Peyer's patch (tissue), 4 donors: Measurements from ENCODE around the gene RABEP1.

Experiments used
- CTCF ChIP-seq, 6 experiments: fragments of 450-650 bp in 4 of 6; fragments of 200-600 bp in 2 of 6; sonication (generic) in 1 of 6; IDR thresholded peaks; one replicate each; pipeline ENCODE4 v1.5.1; 2017 to 2019; ENCODE audit warnings: antibody characterized with exemption in 6 of 6, mild to moderate bottlenecking in 3 of 6, moderate library complexity in 1 of 6
- POLR2A ChIP-seq, 2 donors: fragments of 450-650 bp; IDR thresholded peaks; one replicate each; pipeline ENCODE4 v1.5.1; 2017; ENCODE audit warnings: antibody characterized with exemption in 2 of 2, mild to moderate bottlenecking in 2 of 2, moderate library complexity in 2 of 2

DNA sequence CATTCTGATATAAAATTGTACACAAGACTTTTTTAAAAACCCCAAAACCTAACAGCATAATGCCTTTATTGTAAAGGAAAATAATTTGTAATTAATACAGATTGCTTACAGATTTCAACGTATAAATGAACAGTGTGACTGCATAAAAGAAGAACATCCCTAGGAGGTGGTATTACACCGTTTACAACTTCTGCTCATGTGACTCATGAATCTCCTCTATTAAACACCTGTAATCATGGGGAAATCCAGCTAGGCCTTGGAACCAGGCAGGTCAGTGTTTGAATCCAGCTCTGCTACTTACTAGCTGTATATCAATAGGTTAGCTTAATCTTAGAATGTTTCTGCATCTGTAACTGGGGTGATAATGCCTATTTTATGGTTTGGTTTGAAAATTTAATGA, 15.2 kb downstream of the RABEP1 start:
- TF ChIP-seq CTCF (IDR thresholded peaks at IDR 0.05), result peak in 2 of 6 experiments; percentile 28 to 37
- no peak for TF ChIP-seq POLR2A (IDR thresholded peaks at IDR 0.05)
